Measurements from ENCODE around the gene APBB1. TPM values are rescaled to one million over a fixed set of nuclear protein-coding genes. Genes with fewer than 3 reads are reported as not detected.

APBB1 gene
- total RNA-seq, 1 experiment from 2014 or later = 12.4 TPM

GRCh38 chr11:6350486-6350885 lies 68.4 kb downstream of the APBB1 start:
- POLR2A ChIA-PET = no interaction called here

More at GRCh38 chr11:6350486-6350885, 68.4 kb downstream of the APBB1 start:
- no peaks in the 10 kb centered on the region for H3K9me3 ChIP-seq (ENCODE audit: control insufficient read depth in 1 of 2, insufficient read depth in 1 of 2, low read depth in 1 of 2, low read length in 2 of 2)
- no peaks in the 10 kb centered on the region for H4K20me1 ChIP-seq (ENCODE audit: insufficient read depth)
- no peak for TF ChIP-seq CTCF (IDR thresholded peaks at IDR 0.05 in 2 of 3, conservative IDR thresholded peaks at IDR 0.05 in 1 of 3; ENCODE audit: borderline replicate concordance in 1 of 3, insufficient read depth in 1 of 3, low read depth in 2 of 3, low read length in 2 of 3)
- TF ChIP-seq SP1 (IDR thresholded peaks at IDR 0.05; ENCODE audit: low read depth) = no peak
- no peak for TF ChIP-seq ATF3 (IDR thresholded peaks at IDR 0.05)
- TF ChIP-seq POLR2A (IDR thresholded peaks at IDR 0.05; ENCODE audit: borderline replicate concordance, extremely low read depth, insufficient read depth, insufficient read length) = no peak
- TF ChIP-seq SIN3A (IDR thresholded peaks at IDR 0.05; ENCODE audit: low read depth) = no peak
- TF ChIP-seq ZFX (IDR thresholded peaks at IDR 0.05) = no peak
- TF ChIP-seq ZBTB33 (IDR thresholded peaks at IDR 0.05; ENCODE audit: extremely low read depth, insufficient replicate concordance, low read length) = no peak
- TF ChIP-seq ZNF274 (IDR thresholded peaks at IDR 0.05; ENCODE audit: low read depth, low read length) = no peak
- TF ChIP-seq FOSL1 (IDR thresholded peaks at IDR 0.05; ENCODE audit: low read depth) = no peak
- no peak for TF ChIP-seq EZH2phosphoT487 (IDR thresholded peaks at IDR 0.05; ENCODE audit: borderline replicate concordance)
- TF ChIP-seq CEBPB (IDR thresholded peaks at IDR 0.05; ENCODE audit: low read depth) = no peak
- no peak for TF ChIP-seq RAD21 (IDR thresholded peaks at IDR 0.05; ENCODE audit: low read depth)
- no peak for TF ChIP-seq CBX3 (IDR thresholded peaks at IDR 0.05; ENCODE audit: low read depth)
- no peak for TF ChIP-seq ELF1 (IDR thresholded peaks at IDR 0.05; ENCODE audit: borderline replicate concordance, low read depth)
- TF ChIP-seq EZH2 (IDR thresholded peaks at IDR 0.05) = no peak
- TF ChIP-seq REST (IDR thresholded peaks at IDR 0.05; ENCODE audit: low read depth) = no peak
- TF ChIP-seq MAX (IDR thresholded peaks at IDR 0.05) = no peak
- TF ChIP-seq SRF (IDR thresholded peaks at IDR 0.05; ENCODE audit: low read depth) = no peak
- TF ChIP-seq TCF7L2 (IDR thresholded peaks at IDR 0.05; ENCODE audit: borderline replicate concordance, extremely low read depth, insufficient read depth, insufficient read length) = no peak
- H3K9me2 ChIP-seq (ENCODE audit: insufficient read depth) = 0 out of 2 replicates have a peak, but pooled peaks cover 3% of the 10 kb centered on the region
- H3K4me3 ChIP-seq (replicated peaks in 1 of 2; ENCODE audit: low read depth in 1 of 2, low read length in 2 of 2) = no peak overlapping the region
- CTCF ChIA-PET = interaction anchor here (2.2 to 5.1 kb wide), 3 partner anchors 12 to 99 kb away, joined by 7 to 67 read pairs (median 7); no protein-coding TSS in a partner anchor
- peaks cover 0 to 5% of the 10 kb centered on the region in 2 experiments; a peak in 1 of 4 replicates for H3K4me1 ChIP-seq (ENCODE audit: control insufficient read depth in 1 of 2, insufficient read depth in 2 of 2, low read length in 2 of 2)
- BruUV-seq (replicated peaks) = no TSS peak
- ATAC-seq (no peak), DNase-seq (ENCODE audit: low read depth, low spot score) (no peak)
- no peaks in the 10 kb centered on the region for H3K27me3 ChIP-seq (ENCODE audit: insufficient read depth, low read length)
- no peaks in the 10 kb centered on the region for H3K36me3 ChIP-seq (ENCODE audit: control insufficient read depth in 1 of 2, insufficient read depth in 2 of 2, low read length in 2 of 2)
- no peak overlapping the region for H2AFZ ChIP-seq (ENCODE audit: low read depth, low read length, poor library complexity, severe bottlenecking)
- intact Hi-C loops (cut with micrococcal nuclease) = loop anchor here (10.0 kb wide), 1 partner anchor 536 kb away; no protein-coding TSS in a partner anchor
- no peaks in the 10 kb centered on the region for H3K79me2 ChIP-seq (ENCODE audit: insufficient read depth, low read length)
- no peak overlapping the region for H3K4me2 ChIP-seq (ENCODE audit: low read length)
- H3K9ac ChIP-seq (ENCODE audit: low read length) = no peak overlapping the region
- no peak overlapping the region for H3K27ac ChIP-seq (ENCODE audit: low read depth, low read length)
- RAD21 ChIA-PET (ENCODE audit: low non-redundant PET in 1 of 2, low total read pairs in 2 of 2, uncharacterized antibody in 2 of 2, unreplicated experiment in 2 of 2) = no interaction called here

Data from HCT116 (cell line).